ENCODE results near the gene LILRB5.
A peak's percentile ranks its signal among the peaks of the same experiment; 100 is the strongest.
"Not testable (repeated sequence)": the region's sequence is repeated elsewhere in the genome, so short reads cannot be mapped to it uniquely, and the experiment has no call there.

The LILRB5 gene

DNA sequence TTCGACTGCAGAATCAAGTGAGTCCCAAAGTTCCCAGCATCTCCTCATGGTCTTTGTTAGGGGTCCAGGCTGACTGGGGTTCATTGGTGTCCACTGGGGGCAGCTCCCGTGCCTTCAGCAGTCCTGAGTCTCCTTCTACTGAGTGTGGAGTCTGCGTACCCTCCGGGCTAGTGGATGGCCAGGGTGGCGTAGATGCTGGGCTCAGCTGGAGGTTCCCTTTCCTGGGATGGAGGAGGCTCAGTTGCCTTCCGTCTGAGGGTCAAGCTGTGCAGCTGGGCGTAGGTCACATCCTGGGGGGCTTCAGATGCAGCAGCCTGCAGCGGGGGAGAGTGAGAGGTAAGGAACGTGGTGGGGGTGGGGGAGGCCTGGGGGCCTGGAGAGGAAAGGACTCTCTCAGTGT is 17.4 kb upstream of the LILRB5 start:
- DNase-seq = not testable (repeated sequence)

DNA sequence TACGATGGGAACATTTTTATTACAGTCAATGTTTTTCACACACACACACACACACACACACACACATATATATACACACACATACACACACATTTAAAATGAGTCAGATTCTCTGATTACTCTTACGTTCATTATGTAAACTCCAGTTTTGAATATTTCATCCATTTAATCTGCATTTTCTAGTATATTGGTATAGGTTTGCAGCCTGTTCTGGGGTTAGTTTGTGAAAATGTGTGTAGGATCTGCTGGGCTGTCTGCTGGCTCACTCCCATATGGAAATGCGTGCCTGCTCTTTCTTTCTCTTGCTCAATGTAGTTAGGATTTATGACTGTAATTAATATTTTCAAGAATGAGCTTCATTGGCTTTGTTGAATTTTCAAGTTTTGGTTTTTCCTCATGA is 16.7 kb upstream of the LILRB5 start:
- DNase-seq = no peak

DNA sequence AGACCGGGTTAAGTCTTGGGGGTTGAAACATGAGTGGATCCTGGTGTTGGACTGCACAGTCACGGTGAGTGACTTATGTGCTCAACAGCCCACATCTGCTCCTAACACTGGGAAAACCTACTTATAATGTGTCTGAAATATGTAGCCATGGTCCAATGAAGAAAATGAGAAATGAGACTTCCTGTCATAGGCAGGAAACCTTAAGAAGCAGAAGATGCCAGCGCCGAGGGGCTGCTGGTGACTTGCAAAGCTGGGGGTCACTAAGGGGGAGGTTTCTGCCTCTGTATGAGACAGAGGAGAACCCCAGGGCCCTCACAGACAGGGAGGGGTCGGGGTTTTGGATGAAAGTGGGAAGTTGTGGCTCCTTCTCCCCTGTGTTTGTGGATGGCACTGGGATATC is 15.1 kb upstream of the LILRB5 start:
- not testable (repeated sequence) for DNase-seq

DNA sequence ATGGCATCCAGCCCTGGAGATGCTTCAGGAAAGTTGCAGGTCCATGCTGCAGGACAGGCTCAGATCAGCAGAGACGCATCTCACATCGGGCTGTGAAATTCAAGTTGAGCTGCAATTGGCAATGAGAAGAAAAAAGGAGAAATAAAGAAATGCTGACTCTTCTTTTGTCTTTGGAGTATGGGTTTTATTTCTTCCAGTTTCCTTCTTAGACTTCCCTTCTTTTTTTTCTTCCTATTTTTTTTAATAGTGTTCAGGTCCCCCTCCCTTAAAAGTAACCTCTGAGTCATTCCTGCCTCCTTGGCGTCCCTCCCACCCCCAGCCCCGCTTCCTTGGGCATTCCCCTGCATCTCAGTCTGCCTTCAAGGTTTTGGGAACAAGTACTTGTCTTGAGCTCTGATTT is 14.5 kb upstream of the LILRB5 start:
- not testable (repeated sequence) for DNase-seq

DNA sequence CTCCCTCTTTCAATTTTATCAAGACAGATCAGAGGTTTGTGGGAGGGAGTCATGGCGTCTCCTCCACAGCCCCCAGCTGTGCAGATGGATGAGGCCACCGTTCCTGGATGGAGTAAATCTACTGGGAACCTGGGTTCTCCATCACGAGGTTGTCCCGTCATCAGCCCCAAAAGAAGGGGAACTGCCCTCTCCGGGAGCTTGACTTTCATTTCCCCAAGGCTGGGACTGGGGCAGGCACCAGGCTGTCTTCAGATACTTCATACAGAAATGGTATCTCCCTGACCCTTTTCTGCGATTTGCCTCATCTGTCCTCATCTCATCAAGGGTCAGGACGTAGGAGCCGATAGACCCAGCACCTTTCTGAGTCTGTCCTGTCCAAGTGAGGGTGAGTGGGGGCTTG is 14.0 kb upstream of the LILRB5 start:
- DNase-seq = no peak

DNA sequence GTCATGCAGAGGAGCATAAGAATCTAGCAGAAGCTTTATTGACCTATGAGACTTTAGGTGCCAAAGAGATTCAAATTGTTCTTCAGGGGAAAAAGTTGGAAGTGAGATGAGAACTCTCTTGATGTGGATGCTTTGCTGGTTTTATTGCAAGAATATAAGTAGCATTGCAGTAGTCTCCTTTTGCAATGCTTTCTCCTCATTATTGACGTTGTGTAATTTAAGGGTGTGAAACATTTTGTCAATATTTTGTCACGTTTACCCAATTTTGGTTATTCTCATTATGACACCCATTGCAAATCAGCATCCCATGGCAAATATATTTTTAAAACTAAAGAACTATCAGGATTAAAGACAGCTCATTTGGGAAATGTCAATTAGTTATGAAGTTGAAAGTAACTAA is 11.9 kb upstream of the LILRB5 start:
- no peak for DNase-seq

DNA sequence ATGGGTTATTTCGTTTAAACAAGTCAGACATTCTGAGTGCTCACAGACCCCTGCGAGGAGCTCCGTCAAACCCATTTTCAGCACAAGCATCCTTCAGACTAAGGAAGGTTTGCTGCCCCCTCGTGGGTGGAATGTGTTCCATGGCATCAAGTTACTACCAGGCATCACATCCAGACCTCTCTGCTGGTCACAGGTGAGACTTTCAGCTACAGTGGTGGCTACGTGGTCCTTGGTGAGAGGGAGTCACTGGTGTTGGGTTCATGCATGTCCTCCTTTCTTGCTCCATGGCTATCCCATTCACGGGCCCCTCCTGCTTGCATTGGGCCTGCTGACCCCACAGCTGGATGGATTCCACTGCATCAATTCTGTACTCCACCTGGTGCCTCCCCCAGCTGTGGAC is 9.1 kb upstream of the LILRB5 start:
- DNase-seq = peak; percentile 73

DNA sequence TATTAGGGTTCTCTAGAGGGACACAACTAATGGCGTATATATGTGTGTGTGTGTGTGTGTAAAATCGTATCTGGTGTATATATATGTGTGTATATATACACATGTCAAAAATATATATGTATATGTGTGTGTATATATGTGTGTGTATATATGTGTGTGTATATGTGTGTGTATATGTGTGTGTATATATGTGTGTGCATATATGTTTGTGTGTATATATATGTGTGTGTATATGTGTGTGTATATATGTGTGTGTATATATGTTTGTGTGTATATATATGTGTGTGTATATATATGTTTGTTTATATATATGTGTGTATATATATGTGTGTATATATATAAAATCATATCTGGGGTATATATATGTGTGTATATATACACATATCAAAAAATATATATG is 5.4 kb upstream of the LILRB5 start:
- no peak for DNase-seq

DNA sequence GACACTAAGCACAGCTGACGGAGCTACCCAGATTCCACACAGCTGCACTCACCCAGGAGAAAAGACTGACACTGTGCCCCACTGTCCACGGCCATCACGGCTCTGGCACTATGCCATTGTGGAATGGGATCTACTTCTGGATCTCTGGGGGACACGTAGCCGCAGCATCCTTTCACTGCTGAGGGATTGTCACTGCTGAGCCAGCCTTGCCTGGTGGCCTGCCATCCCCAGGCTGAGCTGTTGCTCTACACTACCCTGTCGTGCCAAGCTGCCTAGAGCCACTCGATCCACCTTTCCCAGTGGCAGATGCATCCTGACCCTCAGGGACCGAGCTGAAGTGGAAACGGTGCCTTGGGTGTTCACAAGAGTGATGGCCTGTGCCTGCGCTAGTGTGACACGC is 5.0 kb upstream of the LILRB5 start:
- no peak for DNase-seq

DNA sequence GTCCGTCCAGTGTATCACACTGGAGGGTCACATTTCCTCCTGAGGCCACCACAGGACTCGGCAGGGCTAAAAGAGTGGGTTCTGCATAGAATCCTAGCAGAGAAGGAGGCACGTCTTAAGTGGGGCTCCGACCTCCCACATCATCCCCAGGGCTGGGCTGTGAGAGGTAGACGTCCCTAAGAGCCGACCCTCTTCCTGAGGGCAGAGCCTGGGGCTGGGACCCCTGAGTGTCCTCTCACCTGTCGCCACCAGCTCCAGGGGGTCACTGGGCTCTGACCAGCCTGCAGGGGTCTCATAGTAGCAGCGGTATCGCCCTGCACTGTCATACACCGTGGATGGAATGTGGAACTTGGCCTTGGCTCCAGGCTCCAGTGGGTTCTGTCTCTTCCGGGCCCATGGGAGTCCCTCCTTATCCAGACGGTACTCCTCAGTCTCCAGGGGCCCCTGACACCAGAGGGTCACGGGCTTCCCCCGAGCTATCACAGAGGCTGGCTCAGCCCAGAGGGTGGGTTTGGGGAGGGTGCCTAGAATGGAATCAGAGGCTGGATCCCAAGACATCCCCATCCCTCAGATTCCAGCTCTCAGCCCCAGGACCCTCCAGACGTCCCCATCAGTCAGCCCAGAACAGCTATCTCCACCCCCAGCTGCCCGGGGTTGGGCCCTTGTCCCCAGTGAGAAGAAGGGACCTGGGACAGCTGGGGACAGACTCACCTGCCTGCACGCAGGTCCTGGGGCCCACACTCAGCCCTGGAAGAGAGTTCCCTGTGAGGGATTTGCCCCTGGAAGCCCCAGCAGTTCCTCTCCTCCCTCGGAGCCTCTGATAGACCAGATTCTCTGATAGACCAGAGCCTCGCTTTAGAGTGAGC is 590 bp downstream of the LILRB5 start:
- DNase-seq = no peak

DNA sequence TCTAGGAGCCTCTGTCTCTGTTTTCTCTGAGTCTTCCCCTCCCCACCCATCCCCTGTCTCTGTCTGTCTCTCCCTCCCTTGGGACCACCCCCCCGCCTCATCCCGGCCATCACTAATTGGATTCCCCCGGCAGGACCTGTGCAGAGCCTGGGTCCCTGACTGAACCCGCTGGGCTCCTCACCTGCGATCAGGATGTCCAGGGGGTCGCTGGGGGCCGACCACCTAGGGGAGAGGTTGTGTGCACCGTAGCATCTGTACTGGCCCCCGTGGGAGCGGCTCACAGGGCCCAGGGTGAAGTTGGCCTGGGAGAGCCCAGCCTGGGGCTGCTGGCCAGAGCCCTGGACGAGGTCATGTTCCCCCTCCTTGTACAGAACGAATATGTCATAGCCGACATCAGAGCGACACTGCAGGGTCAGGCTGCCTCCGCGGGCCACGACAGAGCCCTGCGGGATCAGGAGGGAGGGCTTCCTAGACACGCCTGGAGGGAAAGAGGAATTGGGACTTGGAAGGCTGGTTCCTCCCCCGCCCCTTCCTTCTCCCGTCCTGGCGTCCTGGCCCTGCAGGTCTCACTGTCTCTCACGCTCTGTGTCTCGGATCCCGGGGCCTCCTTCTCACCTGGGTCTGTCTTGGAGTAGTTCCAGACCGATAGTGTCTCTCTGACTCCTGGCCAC is 1.8 kb downstream of the LILRB5 start:
- DNase-seq = no peak

DNA sequence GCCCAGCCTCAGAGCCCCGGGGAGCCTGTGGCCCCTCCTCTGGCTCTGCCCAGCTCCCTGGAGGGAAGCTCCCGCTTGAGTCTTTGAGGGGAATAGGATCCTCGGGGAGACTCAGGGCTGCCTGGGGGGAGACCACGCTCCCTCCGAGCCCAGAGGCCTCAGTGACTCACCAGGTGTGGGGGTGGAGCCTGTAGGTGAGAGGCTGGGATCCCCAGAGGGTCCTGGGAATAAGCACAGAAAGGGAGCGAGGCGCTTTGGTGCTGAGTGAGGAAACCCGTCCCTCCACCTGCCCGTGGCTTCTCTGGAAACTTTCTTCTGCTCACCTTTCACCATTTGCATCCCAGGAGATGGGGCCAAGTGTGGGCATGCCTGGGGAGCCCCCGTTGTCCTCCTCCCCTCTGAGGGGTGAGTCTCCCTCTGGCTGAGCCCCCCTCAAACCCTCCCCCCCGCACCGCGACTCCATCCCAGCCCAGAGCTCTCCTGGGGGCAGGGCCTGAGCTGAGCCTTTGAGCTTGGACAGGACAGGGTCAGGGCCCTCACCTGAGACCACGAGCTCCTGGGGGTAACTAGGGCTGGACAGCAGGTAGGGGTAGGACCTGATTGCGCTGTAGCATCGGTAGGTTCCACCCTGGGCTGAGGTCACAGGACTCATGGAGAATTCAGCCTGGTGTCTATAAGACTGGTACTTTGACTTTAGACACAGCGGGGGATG is 2.7 kb downstream of the LILRB5 start:
- DNase-seq = no peak

DNA sequence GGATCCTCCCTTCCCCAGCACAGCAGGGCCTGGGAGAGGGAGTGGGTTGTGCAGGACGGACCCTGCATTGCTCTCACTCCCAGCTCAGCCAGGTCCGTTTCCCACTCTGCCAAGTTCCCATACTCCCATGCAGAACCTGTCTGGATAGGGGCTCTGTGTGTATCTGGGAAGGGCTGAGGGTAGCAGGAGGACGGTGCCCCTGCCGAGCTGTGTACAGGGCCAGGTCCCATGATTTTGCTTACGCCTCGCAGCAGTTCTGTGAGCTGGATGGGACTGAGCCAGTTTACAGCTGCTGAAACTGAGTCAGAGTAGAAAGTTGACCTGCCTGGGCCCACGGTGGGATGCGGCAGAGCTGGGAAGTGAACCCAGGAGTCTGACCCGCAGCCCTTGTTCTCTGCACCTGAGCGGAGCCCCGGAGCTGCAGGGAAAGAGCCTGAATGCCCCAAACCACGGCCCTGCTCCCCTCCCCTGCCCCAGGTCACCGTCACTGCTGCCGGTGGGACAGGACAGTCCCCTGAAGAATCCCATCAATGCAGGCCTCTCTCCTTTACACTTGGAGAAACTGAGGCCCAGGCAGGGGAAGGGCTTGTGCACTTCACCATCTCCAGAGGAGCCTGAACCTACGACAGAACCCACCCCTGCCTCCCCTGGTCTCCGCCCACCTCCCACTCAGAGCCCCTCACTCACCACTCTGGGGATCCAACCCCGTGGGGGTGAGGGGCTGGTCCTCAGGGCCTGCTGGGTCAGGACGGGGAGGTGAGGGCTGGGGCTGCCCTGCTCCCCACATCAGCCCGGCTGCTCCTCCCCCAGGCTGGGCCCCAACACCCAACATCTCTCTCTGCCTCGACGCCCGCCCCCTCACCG is 3.5 kb downstream of the LILRB5 start:
- DNase-seq = no peak

DNA sequence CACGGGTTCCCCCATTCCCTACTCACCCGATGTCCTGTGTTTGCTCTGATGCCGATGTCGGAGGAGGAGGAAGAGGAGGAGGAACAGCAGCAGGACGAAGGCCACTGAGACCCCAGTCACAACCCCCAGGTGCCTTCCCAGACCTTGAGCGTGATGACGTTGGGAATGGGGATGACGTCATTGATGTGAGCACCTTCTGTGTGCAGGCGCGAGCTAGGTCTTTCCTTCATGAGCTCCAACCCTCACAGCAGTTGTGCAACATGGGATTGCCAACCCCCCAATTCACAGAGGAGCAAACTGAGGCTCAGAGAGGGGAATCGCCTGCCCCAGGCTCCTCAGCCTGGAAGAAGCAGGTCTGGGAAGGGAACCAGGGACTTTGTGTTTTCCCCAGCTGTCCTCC is 4.2 kb downstream of the LILRB5 start:
- DNase-seq = no peak

DNA sequence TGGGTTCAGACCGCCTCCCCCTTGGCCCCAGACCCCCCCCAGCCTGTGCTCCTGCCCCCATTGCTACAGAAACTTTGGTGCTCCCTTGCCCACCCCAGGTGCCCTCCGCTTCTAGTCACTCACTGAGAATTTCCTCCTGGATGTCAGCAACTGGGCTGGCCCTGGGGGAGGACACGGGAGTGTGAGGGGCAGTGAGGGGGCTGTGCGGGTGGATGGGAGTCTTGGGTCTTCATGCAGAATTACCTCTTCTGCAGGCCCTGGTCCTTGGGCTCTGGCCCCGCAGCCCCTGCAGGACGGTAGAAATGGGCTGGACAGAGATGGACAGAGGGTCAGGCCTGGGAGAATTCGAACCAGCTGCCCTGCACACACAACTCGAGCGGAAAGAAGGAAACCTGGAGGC is 4.8 kb downstream of the LILRB5 start:
- DNase-seq = no peak

DNA sequence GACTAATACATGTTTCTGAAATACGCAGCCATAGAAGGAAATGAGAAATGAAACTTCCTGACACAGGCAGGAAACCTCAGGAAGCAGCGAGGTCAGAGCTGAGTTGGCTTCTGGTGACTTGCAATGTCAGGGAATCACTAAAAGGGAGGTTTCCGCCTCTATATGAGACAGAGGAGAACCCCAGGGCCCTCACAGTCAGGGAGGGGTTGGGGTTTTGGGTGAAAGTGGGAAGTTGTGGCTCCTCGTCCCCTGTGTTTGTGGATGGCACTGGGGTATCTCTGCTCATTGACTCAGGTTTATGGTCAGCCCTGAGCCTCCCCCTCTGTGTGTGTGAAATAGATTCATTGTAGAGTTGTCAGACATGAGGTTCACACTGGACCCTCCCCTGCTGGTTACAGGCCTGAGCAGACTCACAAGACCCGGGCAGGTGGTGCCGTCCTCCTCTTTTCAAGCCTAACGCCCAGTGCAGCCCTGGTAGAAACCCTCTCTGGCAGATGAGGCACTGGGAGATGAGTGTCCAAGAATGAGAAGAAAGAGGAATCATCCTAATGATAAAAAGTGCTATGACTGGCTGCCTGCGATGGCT is 9.0 kb downstream of the LILRB5 start:
- peak; percentile 14 for DNase-seq

DNA sequence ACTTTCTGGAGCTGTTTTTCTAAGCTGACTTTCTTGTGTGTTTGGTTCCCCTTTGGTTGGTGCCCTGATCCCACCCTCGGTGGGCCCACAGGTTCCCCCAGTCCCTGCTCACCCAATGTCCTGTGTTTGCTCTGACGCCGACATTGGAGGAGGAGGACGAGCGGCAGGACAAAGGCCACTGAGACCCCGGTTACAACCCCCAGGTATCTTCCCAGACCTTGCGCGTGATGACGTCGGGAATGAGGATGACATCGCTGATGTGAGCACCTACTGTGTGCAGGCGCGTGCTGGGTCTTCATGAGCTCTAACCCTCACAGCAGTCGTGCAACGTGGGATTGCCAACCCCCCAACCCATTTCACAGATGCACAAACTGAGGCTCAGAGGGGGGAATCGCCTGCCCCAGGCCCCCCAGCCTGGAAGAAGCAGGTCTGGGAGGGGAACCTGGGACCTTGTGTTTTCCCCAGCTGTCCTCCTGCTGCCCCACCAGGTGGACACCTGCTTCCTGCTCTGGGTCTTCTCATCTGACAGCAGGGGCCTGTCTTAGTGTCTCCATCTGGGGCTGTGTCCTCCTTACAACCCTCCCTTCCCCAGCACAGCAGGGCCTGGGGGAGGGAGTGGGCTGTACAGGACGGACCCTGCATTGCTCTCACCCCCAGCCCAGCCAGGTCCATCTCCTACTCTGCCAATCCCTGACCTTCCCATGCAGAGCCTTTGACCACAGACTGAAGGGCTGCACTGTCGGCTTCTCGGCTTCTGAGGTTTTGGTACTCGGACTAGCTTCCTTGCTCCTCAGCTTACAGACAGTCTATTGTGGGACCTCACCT is 9.8 kb downstream of the LILRB5 start:
- DNase-seq = no peak

DNA sequence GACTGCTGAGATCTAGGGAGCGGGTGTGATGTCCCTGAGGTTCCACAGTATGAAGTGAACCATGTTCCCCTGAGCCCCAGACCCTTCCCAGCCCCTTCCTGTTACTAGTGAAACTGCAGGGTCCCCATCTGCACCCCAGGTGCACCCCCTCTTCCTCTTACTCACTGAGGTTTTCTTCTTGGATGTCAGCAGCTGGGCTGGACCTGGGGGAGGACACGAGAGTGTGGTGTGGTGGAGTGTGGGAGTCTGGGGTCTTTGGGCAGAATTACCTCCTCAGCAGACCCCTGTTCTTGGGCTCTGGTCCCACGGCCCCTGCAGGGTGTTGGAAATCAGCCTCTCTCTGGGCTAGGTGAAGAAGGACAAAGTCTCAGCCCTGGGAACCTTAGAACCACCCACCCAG is 11.1 kb downstream of the LILRB5 start:
- no peak for DNase-seq

DNA sequence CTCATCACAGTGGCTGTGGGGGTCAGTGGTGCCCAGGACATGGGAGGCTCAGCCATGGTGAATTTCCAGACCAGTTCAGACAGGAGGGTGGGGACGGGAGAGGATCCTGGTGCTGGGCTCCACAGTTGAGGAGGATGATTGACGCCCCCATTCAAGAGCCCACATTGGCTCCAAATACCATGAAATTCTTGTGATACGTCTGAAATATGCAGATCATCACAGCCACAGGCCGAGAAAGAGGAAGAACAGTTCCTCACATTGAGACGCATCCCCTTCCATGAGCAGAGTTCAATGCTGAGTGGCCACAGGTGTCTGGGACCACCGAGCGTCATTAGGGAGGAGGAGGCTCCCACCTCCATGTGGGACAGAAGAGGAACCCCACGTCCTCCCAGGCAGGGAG is 13.3 kb downstream of the LILRB5 start:
- not testable (repeated sequence) for DNase-seq

DNA sequence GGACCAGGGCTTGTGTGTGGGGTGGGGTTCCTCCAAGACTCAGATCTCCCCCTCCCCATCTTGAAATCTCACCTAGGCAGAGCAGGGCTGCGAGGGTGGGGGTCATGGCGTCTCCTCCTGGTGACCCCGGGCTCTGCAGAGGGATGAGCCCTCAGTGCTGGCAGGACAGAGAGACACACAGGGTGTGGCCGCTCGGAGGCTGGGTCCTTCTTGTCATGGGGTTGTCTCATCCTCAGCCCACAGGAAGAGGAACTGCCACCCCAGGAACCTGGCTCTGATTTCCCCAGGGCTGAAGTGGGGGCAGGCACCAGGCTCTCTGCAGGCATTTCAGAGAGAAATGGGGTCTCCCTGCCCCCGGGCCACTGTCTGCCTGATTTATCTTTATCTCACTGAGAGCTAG is 14.4 kb downstream of the LILRB5 start, which contains the start of gene LILRA6:
LILRA6 (minus strand) TSS at position 145 of the 400 bp plus-strand sequence.
- DNase-seq = not testable (repeated sequence)

DNA sequence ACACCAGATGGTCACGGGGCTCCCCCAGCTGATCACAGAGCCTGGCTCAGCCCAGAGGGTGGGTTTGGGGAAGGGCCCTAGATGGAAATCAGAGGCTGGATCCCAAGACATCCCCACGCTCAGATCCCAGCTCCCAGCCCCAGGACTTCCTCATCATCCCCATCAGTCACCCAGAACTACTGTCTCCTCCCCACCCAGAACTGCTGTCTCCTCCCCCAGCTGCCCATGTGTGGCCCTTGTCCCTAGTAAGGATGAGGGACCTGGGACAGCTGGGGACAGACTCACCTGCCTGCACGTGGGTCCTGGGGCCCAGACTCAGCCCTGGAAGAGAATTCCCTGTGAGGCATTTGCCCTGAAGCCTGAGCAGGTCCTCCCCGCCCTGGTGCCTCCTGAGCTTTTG is 14.8 kb downstream of the LILRB5 start:
- DNase-seq = not testable (repeated sequence)

Data from stimulated activated CD4-positive, alpha-beta T cell treated with anti-CD3 and anti-CD28 coated beads, Interleukin-4, amount 100 ng/mL, for 1 hour (primary cell).